NCI-H2227 treated with DMSO at 0.1 percent for 48 hours (cell line): ENCODE data around the gene PAAF1.

ENCODE experiments used
- DNase-seq: peaks from one replicate; lab custom pipeline; 2025; lab: John Stamatoyannopoulos, UW

The PAAF1 gene

GRCh38 chr11:73946798-73947458, 70.1 kb downstream of the PAAF1 start:
- no peak for DNase-seq

GRCh38 chr11:73949246-73949645, 72.4 kb downstream of the PAAF1 start:
- no peak for DNase-seq

- no peak for DNase-seq
Measured at GRCh38 chr11:73949912-73950311, 73.1 kb downstream of the PAAF1 start.

GRCh38 chr11:73950869-73951710, 74.3 kb downstream of the PAAF1 start, which contains the start of gene DNAJB13:
Gene DNAJB13, plus strand, starts transcription at chr11:73951026. Its CDS starts 44 bp downstream, at chr11:73951070.
- peak; percentile 12 for DNase-seq

GRCh38 chr11:73951797-73952196, 75.0 kb downstream of the PAAF1 start:
- no peak for DNase-seq

- peak; percentile 19 for DNase-seq
Measured at GRCh38 chr11:73956876-73957653, 80.3 kb downstream of the PAAF1 start.

- no peak for DNase-seq
Measured at GRCh38 chr11:73957654-73958361, 81.0 kb downstream of the PAAF1 start.

- DNase-seq = no peak
Measured at GRCh38 chr11:73958521-73959141, 81.8 kb downstream of the PAAF1 start.

- DNase-seq = no peak
Measured at GRCh38 chr11:73961321-73961720, 84.5 kb downstream of the PAAF1 start.

GRCh38 chr11:73962101-73962705, 85.4 kb downstream of the PAAF1 start:
- no peak for DNase-seq

GRCh38 chr11:73963861-73964260, 87.1 kb downstream of the PAAF1 start:
- no peak for DNase-seq

GRCh38 chr11:73965076-73965763, 88.4 kb downstream of the PAAF1 start:
- DNase-seq = no peak

GRCh38 chr11:73965764-73966121, 88.9 kb downstream of the PAAF1 start:
- DNase-seq = no peak

GRCh38 chr11:73968356-73968966, 91.7 kb downstream of the PAAF1 start:
- no peak for DNase-seq

GRCh38 chr11:73969091-73969490, 92.3 kb downstream of the PAAF1 start:
- DNase-seq = no peak

GRCh38 chr11:73969991-73970800, 93.4 kb downstream of the PAAF1 start:
- no peak for DNase-seq

GRCh38 chr11:73971175-73971719, 94.4 kb downstream of the PAAF1 start:
- DNase-seq = no peak

- DNase-seq = no peak
Measured at GRCh38 chr11:73972187-73972586, 95.4 kb downstream of the PAAF1 start.
